Peyer's patch (tissue), 4 donors: ENCODE results near the gene WRNIP1. TPM values are rescaled to one million over a fixed set of nuclear protein-coding genes. Genes with fewer than 3 reads are reported as not detected.

ENCODE experiments used
- DNase-seq, 3 donors: peaks; one replicate each; pipeline ENCODE4 v3.0.0-alpha.2; 2017 to 2019
- H3K27ac ChIP-seq, 4 donors: fragments of 200-600 bp; sonication (generic); one replicate each; pipeline ENCODE4 v1.5.1; 2016 to 2019
- H3K27me3 ChIP-seq, 2 donors: fragments of 200-600 bp; sonication (generic); one replicate each; pipeline ENCODE4 v1.5.1; 2019
- H3K36me3 ChIP-seq, 3 donors: fragments of 200-600 bp; sonication (generic); one replicate each; pipeline ENCODE4 v1.5.1; 2016 to 2019
- H3K4me1 ChIP-seq, 4 donors: fragments of 200-600 bp; sonication (generic); one replicate each; pipeline ENCODE4 v1.5.1; 2016 to 2019
- H3K4me3 ChIP-seq, 4 donors: fragments of 200-600 bp; sonication (generic); 1 replicate in 3 of 4; 2 replicates in 1 of 4; pipeline ENCODE4 v1.5.1; 2016 to 2019; ENCODE audit warnings: mild to moderate bottlenecking in 1 of 4
- H3K9me3 ChIP-seq, 4 donors: fragments of 200-600 bp; sonication (generic); one replicate each; pipeline ENCODE4 v1.5.1; 2016 to 2019; ENCODE audit warnings: mild to moderate bottlenecking in 1 of 4
- CTCF ChIP-seq, 6 experiments: fragments of 450-650 bp in 4 of 6; fragments of 200-600 bp in 2 of 6; sonication (generic) in 1 of 6; IDR thresholded peaks; one replicate each; pipeline ENCODE4 v1.5.1; 2017 to 2019; ENCODE audit warnings: antibody characterized with exemption in 6 of 6, mild to moderate bottlenecking in 3 of 6, moderate library complexity in 1 of 6
- POLR2A ChIP-seq, 2 donors: fragments of 450-650 bp; IDR thresholded peaks; one replicate each; pipeline ENCODE4 v1.5.1; 2017; ENCODE audit warnings: antibody characterized with exemption in 2 of 2, mild to moderate bottlenecking in 2 of 2, moderate library complexity in 2 of 2
- total RNA-seq, 4 donors: library from RNA; depleted of rRNA; stranded (reverse); fragments of >200 nt; gene quantifications; one replicate each; pipeline ENCODE4 v1.1.0, GENCODE V29; 2016

The WRNIP1 gene
- total RNA-seq, 4 donors from 2014 or later = 34.7 to 48.2 (median 39.6) TPM

- H3K9me3 ChIP-seq = no peaks in the 10 kb centered on the region
- no peaks in the 10 kb centered on the region for H3K27me3 ChIP-seq
- peaks cover 0 to 58% (median 0%) of the 10 kb centered on the region in 3 donors for H3K36me3 ChIP-seq
- H3K27ac ChIP-seq = no peak overlapping the region
- TF ChIP-seq POLR2A (IDR thresholded peaks at IDR 0.05) (no peak), CTCF (IDR thresholded peaks at IDR 0.05) (no peak)
- H3K4me3 ChIP-seq = no peak overlapping the region
- H3K4me1 ChIP-seq = peaks cover 0 to 8% (median 0%) of the 10 kb centered on the region in 4 donors
- DNase-seq = no peak
These were observed 18.2 kb downstream of the WRNIP1 start for GRCh38 chr6:2783188-2783963.

- Histone ChIP-seq H3K36me3 (peaks cover 0 to 57% (median 0%) of the 10 kb centered on the region in 3 donors), H3K9me3 (no peaks in the 10 kb centered on the region), H3K27ac (no peak overlapping the region), H3K27me3 (no peaks in the 10 kb centered on the region), H3K4me1 (peaks cover 0 to 8% (median 0%) of the 10 kb centered on the region in 4 donors), H3K4me3 (no peak overlapping the region)
- TF ChIP-seq POLR2A (IDR thresholded peaks at IDR 0.05) = no peak
- TF ChIP-seq CTCF (IDR thresholded peaks at IDR 0.05) = no peak
- DNase-seq = no peak
These were observed 18.9 kb downstream of the WRNIP1 start for GRCh38 chr6:2784061-2784460.

GRCh38 chr6:2784930-2785329, 19.7 kb downstream of the WRNIP1 start:
- TF ChIP-seq CTCF (IDR thresholded peaks at IDR 0.05) (no peak), POLR2A (IDR thresholded peaks at IDR 0.05) (no peak)
- Histone ChIP-seq H3K36me3 (peaks cover 0 to 49% (median 0%) of the 10 kb centered on the region in 3 donors), H3K4me3 (no peak overlapping the region), H3K27me3 (no peaks in the 10 kb centered on the region), H3K9me3 (no peaks in the 10 kb centered on the region), H3K4me1 (peaks cover 0 to 8% (median 0%) of the 10 kb centered on the region in 4 donors), H3K27ac (no peak overlapping the region)
- DNase-seq = no peak

- no peak overlapping the region for H3K4me3 ChIP-seq
- H3K9me3 ChIP-seq = no peaks in the 10 kb centered on the region
- H3K36me3 ChIP-seq = peaks cover 0 to 37% (median 0%) of the 10 kb centered on the region in 3 donors
- TF ChIP-seq CTCF (IDR thresholded peaks at IDR 0.05) = no peak
- TF ChIP-seq POLR2A (IDR thresholded peaks at IDR 0.05) = no peak
- DNase-seq = no peak
- no peaks in the 10 kb centered on the region for H3K27me3 ChIP-seq
- peaks cover 0 to 13% (median 0%) of the 10 kb centered on the region in 4 donors for H3K4me1 ChIP-seq
- no peak overlapping the region for H3K27ac ChIP-seq
These were observed 21.1 kb downstream of the WRNIP1 start for GRCh38 chr6:2786269-2786668.

GRCh38 chr6:2790588-2791449, 25.6 kb downstream of the WRNIP1 start:
- Histone ChIP-seq H3K27ac (peak overlapping the region; percentile 3 to 74 (median 30)), H3K36me3 (peaks cover 0 to 4% (median 0%) of the 10 kb centered on the region in 3 donors), H3K4me3 (no peak overlapping the region), H3K4me1 (peaks cover 0 to 18% (median 0%) of the 10 kb centered on the region in 4 donors), H3K27me3 (no peaks in the 10 kb centered on the region), H3K9me3 (no peaks in the 10 kb centered on the region)
- TF ChIP-seq POLR2A (IDR thresholded peaks at IDR 0.05) = no peak
- TF ChIP-seq CTCF (IDR thresholded peaks at IDR 0.05) = peak in 5 of 6 experiments; percentile 65 to 94 (median 92)
- DNase-seq = peak in 2 of 3 donors; percentile 54 to 86
